Loucy (cell line): ENCODE measurements around the gene TP73.

Experiments used
- EZH2phosphoT487 ChIP-seq: fragments of 200-600 bp; IDR thresholded peaks from 2 replicates; pipeline ENCODE4 v1.6.1; 2018; ENCODE audit warnings: antibody characterized with exemption, mild to moderate bottlenecking, moderate library complexity, borderline replicate concordance
- TF ChIP-seq, protein P1 (sequence below): fragments of 200-600 bp; sonication (generic); conservative IDR thresholded peaks from 2 replicates; pipeline ENCODE4 v1.5.1; 2014; ENCODE audit warnings: mild to moderate bottlenecking, antibody characterized with exemption, low read length

DNA sequence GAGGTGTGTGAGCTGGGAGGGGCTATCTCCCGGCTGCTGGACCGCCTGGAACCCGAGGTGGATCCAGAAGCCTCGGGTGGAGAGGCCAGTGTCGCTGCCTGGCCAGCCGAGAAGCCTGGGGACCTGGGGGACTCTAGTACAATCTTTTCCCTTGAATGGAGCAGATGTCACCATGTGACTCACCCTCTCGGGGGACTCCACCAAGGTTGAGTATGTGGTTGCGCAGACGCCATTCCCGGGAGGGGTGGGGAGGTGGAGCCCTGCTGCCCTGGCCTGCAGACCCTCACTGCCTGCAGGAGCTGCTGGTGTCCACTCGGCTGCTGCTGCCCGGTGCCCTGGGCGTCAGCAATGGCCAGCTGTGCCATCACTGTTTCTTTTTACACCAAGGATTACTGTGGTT, 40.3 kb downstream of the TP73 start:
- TF ChIP-seq, protein P1, sequence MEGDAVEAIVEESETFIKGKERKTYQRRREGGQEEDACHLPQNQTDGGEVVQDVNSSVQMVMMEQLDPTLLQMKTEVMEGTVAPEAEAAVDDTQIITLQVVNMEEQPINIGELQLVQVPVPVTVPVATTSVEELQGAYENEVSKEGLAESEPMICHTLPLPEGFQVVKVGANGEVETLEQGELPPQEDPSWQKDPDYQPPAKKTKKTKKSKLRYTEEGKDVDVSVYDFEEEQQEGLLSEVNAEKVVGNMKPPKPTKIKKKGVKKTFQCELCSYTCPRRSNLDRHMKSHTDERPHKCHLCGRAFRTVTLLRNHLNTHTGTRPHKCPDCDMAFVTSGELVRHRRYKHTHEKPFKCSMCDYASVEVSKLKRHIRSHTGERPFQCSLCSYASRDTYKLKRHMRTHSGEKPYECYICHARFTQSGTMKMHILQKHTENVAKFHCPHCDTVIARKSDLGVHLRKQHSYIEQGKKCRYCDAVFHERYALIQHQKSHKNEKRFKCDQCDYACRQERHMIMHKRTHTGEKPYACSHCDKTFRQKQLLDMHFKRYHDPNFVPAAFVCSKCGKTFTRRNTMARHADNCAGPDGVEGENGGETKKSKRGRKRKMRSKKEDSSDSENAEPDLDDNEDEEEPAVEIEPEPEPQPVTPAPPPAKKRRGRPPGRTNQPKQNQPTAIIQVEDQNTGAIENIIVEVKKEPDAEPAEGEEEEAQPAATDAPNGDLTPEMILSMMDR = no peak
- no peak for TF ChIP-seq EZH2phosphoT487
